ENCODE data around the gene MRPL51. TPM values are rescaled to one million over a fixed set of nuclear protein-coding genes. Genes with fewer than 3 reads are reported as not detected.

Gene MRPL51
- total RNA-seq = 100 to 1,000 TPM in 1 of 5 experiments, 10 to 100 TPM in 4; 22.5 to 208 (median 80.9) TPM
- 100 to 1,000 TPM; 204 to 220 TPM for polyA plus RNA-seq
- total RNA-seq = 17.6 reads per million, percentile 47 among the genes with 10 or more reads in this experiment

DNA sequence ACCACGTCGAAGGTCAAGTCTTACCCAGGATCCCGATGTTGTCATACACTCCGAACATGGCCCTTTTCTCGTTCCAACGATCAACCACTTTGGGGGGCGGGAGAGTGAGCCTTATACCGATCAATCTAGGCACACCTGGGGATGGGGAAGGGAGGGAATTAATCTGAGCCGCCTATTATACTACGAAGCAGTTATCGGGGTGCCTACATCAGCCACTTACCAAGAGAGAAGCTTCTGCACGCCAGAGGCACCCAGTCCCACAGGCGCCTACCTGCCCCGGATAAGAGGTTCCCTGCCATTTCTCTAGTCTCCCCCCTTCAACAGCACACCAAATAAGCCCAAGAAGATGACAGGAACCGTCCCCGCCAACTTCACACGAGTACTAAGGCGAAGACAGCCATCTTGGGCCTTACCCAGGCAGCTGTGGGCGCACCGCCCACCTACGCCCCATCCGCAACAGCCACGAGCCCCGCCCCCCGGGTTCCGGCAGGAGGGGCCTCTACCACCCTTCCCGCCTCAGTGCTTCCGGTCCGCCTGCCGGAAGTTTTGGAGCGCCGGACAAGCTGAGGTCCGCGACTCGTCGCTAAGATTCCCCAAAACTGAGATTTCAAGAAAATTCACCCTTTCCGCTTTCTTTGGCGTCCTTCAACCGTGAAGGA, at the start of gene MRPL51:
Gene MRPL51 (minus strand): TSS at position 425 of the 659 bp plus-strand sequence. CDS start 126 bp downstream, at position 299.
- peak; percentile 93 to 98 (median 94) for DNase-seq
- Mint-ChIP-seq H3K9me3 (peaks cover 0 to 3% (median 0%) of the 10 kb centered on the region in 11 donors), H3K27ac (peak within 1 kb of the TSS; percentile 87 to 97 (median 96)), H3K27me3 (no peaks in the 10 kb centered on the region), H3K4me3 (peak within 1 kb of the TSS; percentile 86 to 98 (median 96)), H3K4me1 (peaks cover 18 to 44% (median 36%) of the 10 kb centered on the region in 7 donors), H3K36me3 (peaks cover 0 to 26% (median 8%) of the 10 kb centered on the region in 5 donors)
- ChIA-PET POLR2A (interaction anchor here (0.5 to 3.3 kb wide), 25 partner anchors 9 to 359 kb away, joined by 3 to 55 read pairs (median 4); partner anchors contain the start of genes CD27, GAPDH, TAPBPL and TNFRSF1A), CTCF (interaction anchor here (1.1 to 1.8 kb wide), 3 partner anchors 22 to 69 kb away, joined by 3 to 8 read pairs (median 5); partner anchors contain the start of gene VAMP1)
- no peaks in the 10 kb centered on the region for H3K9me3 ChIP-seq (ENCODE audit: control insufficient read depth in 2 of 3, low read length in 3 of 3)
- H3K27me3 ChIP-seq (ENCODE audit: control insufficient read depth in 2 of 2, insufficient read depth in 2 of 2, low read length in 2 of 2) = no peaks in the 10 kb centered on the region
- H3K36me3 ChIP-seq (ENCODE audit: control insufficient read depth in 2 of 3, insufficient read depth in 3 of 3, low read length in 3 of 3) = peaks cover 4 to 13% (median 5%) of the 10 kb centered on the region in 3 experiments
- intact Hi-C loops (cut with micrococcal nuclease) = loop anchor here (1.0 to 5.0 kb wide), 22 partner anchors 23 to 1534 kb away; partner anchors contain the start of genes CHD4 (in 2 of the 2), COPS7A (in 2 of the 2), ING4 (in 2 of the 2) and VAMP1 (in 2 of the 2)
- peaks cover 22 to 24% of the 10 kb centered on the region in 2 donors for H3K4me1 ChIP-seq (ENCODE audit: control insufficient read depth in 2 of 2, insufficient read depth in 2 of 2, low read length in 2 of 2)
- ATAC-seq = peak; percentile 90
- H3K27ac ChIP-seq (ENCODE audit: low read depth, low read length) = peak within 1 kb of the TSS; percentile 83
- peak within 1 kb of the TSS; percentile 98 for H3K4me3 ChIP-seq (ENCODE audit: low read length)

GRCh38 chr12:6542209-6543009, 49.3 kb upstream of the MRPL51 start:
- ATAC-seq (peak; percentile 37), DNase-seq (peak in 4 of 9 donors; percentile 32 to 47 (median 34))
- Histone ChIP-seq H3K27ac (ENCODE audit: low read depth, low read length) (peak overlapping the region; percentile 9), H3K4me3 (ENCODE audit: low read length) (no peak overlapping the region), H3K9me3 (ENCODE audit: control insufficient read depth in 2 of 3, low read length in 3 of 3) (no peaks in the 10 kb centered on the region), H3K27me3 (ENCODE audit: control insufficient read depth in 2 of 2, insufficient read depth in 2 of 2, low read length in 2 of 2) (no peaks in the 10 kb centered on the region), H3K36me3 (ENCODE audit: control insufficient read depth in 2 of 3, insufficient read depth in 3 of 3, low read length in 3 of 3) (peaks cover 11 to 52% (median 11%) of the 10 kb centered on the region in 3 experiments), H3K4me1 (ENCODE audit: control insufficient read depth in 2 of 2, insufficient read depth in 2 of 2, low read length in 2 of 2) (peaks cover 8 to 21% of the 10 kb centered on the region in 2 donors)
- ChIA-PET POLR2A (interaction anchor here (0.9 to 1.5 kb wide), 3 partner anchors 72 to 208 kb away, joined by 3 to 4 read pairs (median 3); partner anchors contain the start of gene VAMP1), CTCF (interaction anchor here (1.0 kb wide), 1 partner anchor 119 kb away, joined by 3 read pairs; no protein-coding TSS in a partner anchor)
- H3K27me3 Mint-ChIP-seq = no peaks in the 10 kb centered on the region
- peak overlapping the region; percentile 50 to 95 (median 84) for H3K27ac Mint-ChIP-seq
- H3K4me1 Mint-ChIP-seq = peaks cover 26 to 48% (median 39%) of the 10 kb centered on the region in 7 donors
- intact Hi-C loops (cut with micrococcal nuclease) = no loop called here
- no peaks in the 10 kb centered on the region for H3K9me3 Mint-ChIP-seq
- peak overlapping the region in 8 of 10 donors; percentile 0 to 50 (median 16) for H3K4me3 Mint-ChIP-seq
- H3K36me3 Mint-ChIP-seq = peaks cover 13 to 21% (median 19%) of the 10 kb centered on the region in 5 donors

GRCh38 chr12:6541371-6542165, 48.5 kb upstream of the MRPL51 start:
- no peak overlapping the region for H3K4me3 ChIP-seq (ENCODE audit: low read length)
- peaks cover 12 to 22% of the 10 kb centered on the region in 2 donors for H3K4me1 ChIP-seq (ENCODE audit: control insufficient read depth in 2 of 2, insufficient read depth in 2 of 2, low read length in 2 of 2)
- Mint-ChIP-seq H3K4me3 (peak overlapping the region in 8 of 10 donors; percentile 7 to 83 (median 53)), H3K27ac (peak overlapping the region; percentile 65 to 95 (median 90)), H3K9me3 (no peaks in the 10 kb centered on the region), H3K36me3 (peaks cover 10 to 25% (median 17%) of the 10 kb centered on the region in 5 donors), H3K4me1 (peaks cover 26 to 56% (median 44%) of the 10 kb centered on the region in 7 donors), H3K27me3 (no peaks in the 10 kb centered on the region)
- intact Hi-C loops (cut with micrococcal nuclease) = loop anchor here in 1 of 2 donors (2.0 kb wide), 1 partner anchor 15 kb away; the partner anchor contains the start of gene IFFO1
- H3K36me3 ChIP-seq (ENCODE audit: control insufficient read depth in 2 of 3, insufficient read depth in 3 of 3, low read length in 3 of 3) = peaks cover 15 to 52% (median 16%) of the 10 kb centered on the region in 3 experiments
- no peaks in the 10 kb centered on the region for H3K9me3 ChIP-seq (ENCODE audit: control insufficient read depth in 2 of 3, low read length in 3 of 3)
- DNase-seq (no peak), ATAC-seq (no peak)
- POLR2A ChIA-PET = interaction anchor here (0.9 to 2.2 kb wide), 4 partner anchors 11 to 207 kb away, joined by 3 to 9 read pairs (median 4); partner anchors contain the start of gene MRPL51
- CTCF ChIA-PET = interaction anchor here (2.2 to 7.1 kb wide), 2 partner anchors 71 to 116 kb away, joined by 6 to 106 read pairs; partner anchors contain the start of gene VAMP1
- peak overlapping the region; percentile 9 for H3K27ac ChIP-seq (ENCODE audit: low read depth, low read length)
- no peaks in the 10 kb centered on the region for H3K27me3 ChIP-seq (ENCODE audit: control insufficient read depth in 2 of 2, insufficient read depth in 2 of 2, low read length in 2 of 2)

DNA sequence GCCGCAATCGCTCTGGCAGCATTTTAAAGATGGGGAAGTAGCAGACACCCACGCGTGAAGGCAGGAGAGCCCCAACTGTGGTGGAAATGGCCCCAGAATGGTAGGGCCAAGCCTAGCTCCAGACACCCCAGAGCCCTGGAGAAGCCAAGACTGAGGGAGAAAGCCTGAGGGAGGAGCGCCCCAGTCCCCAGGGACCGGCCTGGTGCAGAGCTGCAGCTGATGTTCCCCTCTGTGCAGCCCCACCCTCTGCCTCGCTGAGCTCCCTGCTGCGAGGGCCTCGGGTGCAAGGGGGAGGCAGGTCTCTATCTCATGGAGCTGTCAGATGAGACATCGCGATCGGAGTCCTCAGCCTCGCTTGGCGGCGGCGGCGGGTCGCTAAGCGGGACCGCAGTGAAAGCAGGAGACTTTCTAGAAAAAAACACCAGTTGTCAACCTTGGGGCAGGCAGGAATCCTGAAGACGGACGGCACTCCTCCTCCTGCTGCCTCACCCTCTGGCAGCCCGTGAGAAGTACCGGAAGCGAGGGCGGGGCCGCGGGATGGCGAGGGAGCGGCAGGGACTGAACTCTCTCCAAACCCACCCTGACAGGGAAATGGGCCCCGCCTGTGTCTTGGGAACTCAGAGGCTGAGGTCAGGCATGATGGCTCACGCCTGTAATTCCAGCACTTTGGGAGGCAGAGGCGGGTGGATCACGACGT, 47.3 kb upstream of the MRPL51 start:
- H3K9me3 Mint-ChIP-seq = no peaks in the 10 kb centered on the region
- DNase-seq (peak in 6 of 9 donors; percentile 29 to 69 (median 36)), ATAC-seq (peak; percentile 23)
- H3K27me3 Mint-ChIP-seq = no peaks in the 10 kb centered on the region
- Histone ChIP-seq H3K4me1 (ENCODE audit: control insufficient read depth in 2 of 2, insufficient read depth in 2 of 2, low read length in 2 of 2) (peaks cover 23 to 34% of the 10 kb centered on the region in 2 donors), H3K4me3 (ENCODE audit: low read length) (peak overlapping the region; percentile 27), H3K36me3 (ENCODE audit: control insufficient read depth in 2 of 3, insufficient read depth in 3 of 3, low read length in 3 of 3) (peaks cover 12 to 46% (median 15%) of the 10 kb centered on the region in 3 experiments), H3K27ac (ENCODE audit: low read depth, low read length) (peak overlapping the region; percentile 54), H3K9me3 (ENCODE audit: control insufficient read depth in 2 of 3, low read length in 3 of 3) (no peaks in the 10 kb centered on the region), H3K27me3 (ENCODE audit: control insufficient read depth in 2 of 2, insufficient read depth in 2 of 2, low read length in 2 of 2) (no peaks in the 10 kb centered on the region)
- H3K27ac Mint-ChIP-seq = peak overlapping the region; percentile 57 to 92 (median 83)
- intact Hi-C loops (cut with micrococcal nuclease) = loop anchor here in 1 of 2 donors (2.0 kb wide), 1 partner anchor 16 kb away; the partner anchor contains the start of gene IFFO1
- H3K4me1 Mint-ChIP-seq = peaks cover 32 to 61% (median 56%) of the 10 kb centered on the region in 7 donors
- H3K36me3 Mint-ChIP-seq = peaks cover 6 to 30% (median 10%) of the 10 kb centered on the region in 5 donors
- peak overlapping the region; percentile 66 to 85 (median 80) for H3K4me3 Mint-ChIP-seq
- POLR2A ChIA-PET = interaction anchor here (0.5 to 7.5 kb wide), 10 partner anchors 9 to 212 kb away, joined by 3 to 104 read pairs (median 5); partner anchors contain the start of genes MRPL51 and VAMP1
- CTCF ChIA-PET = interaction anchor here (0.9 to 7.1 kb wide), 7 partner anchors 11 to 218 kb away, joined by 3 to 106 read pairs (median 7); partner anchors contain the start of gene VAMP1

GRCh38 chr12:6539707-6540134, 46.7 kb upstream of the MRPL51 start:
- no peak overlapping the region for H3K4me3 ChIP-seq (ENCODE audit: low read length)
- no peak for DNase-seq
- Mint-ChIP-seq H3K27ac (peak overlapping the region in 7 of 9 donors; percentile 17 to 83 (median 57)), H3K9me3 (no peaks in the 10 kb centered on the region), H3K4me1 (peaks cover 32 to 62% (median 57%) of the 10 kb centered on the region in 7 donors), H3K27me3 (no peaks in the 10 kb centered on the region), H3K4me3 (peak overlapping the region; percentile 29 to 85 (median 79)), H3K36me3 (peaks cover 6 to 36% (median 10%) of the 10 kb centered on the region in 5 donors)
- H3K27me3 ChIP-seq (ENCODE audit: control insufficient read depth in 2 of 2, insufficient read depth in 2 of 2, low read length in 2 of 2) = no peaks in the 10 kb centered on the region
- CTCF ChIA-PET = interaction anchor here (0.6 to 7.1 kb wide), 13 partner anchors 11 to 217 kb away, joined by 3 to 106 read pairs (median 4); partner anchors contain the start of gene VAMP1
- H3K27ac ChIP-seq (ENCODE audit: low read depth, low read length) = peak overlapping the region; percentile 54
- H3K36me3 ChIP-seq (ENCODE audit: control insufficient read depth in 2 of 3, insufficient read depth in 3 of 3, low read length in 3 of 3) = peaks cover 12 to 50% (median 15%) of the 10 kb centered on the region in 3 experiments
- peaks cover 23 to 34% of the 10 kb centered on the region in 2 donors for H3K4me1 ChIP-seq (ENCODE audit: control insufficient read depth in 2 of 2, insufficient read depth in 2 of 2, low read length in 2 of 2)
- ATAC-seq = no peak
- no peaks in the 10 kb centered on the region for H3K9me3 ChIP-seq (ENCODE audit: control insufficient read depth in 2 of 3, low read length in 3 of 3)
- POLR2A ChIA-PET = interaction anchor here (0.5 to 7.5 kb wide), 14 partner anchors 8 to 212 kb away, joined by 3 to 104 read pairs (median 4); partner anchors contain the start of genes CD27, MRPL51 and VAMP1
- intact Hi-C loops (cut with micrococcal nuclease) = loop anchor here in 1 of 2 donors (2.0 kb wide), 1 partner anchor 17 kb away; the partner anchor contains the start of gene IFFO1

Measured in naive thymus-derived CD4-positive, alpha-beta T cell (primary cell).